Kidney epithelial cell (primary cell): Measurements from ENCODE around the gene WIPF1. TPM values are rescaled to one million over a fixed set of nuclear protein-coding genes. Genes with fewer than 3 reads are reported as not detected.

Experiments
- DNase-seq: peaks from one replicate; pipeline ENCODE4 v3.0.0-alpha.2; 2010; ENCODE audit warnings: low read depth
- H3K27me3 ChIP-seq: 2 replicates; pipeline ENCODE4 v1.6.0; 2011; ENCODE audit warnings: low read length; ENCODE audit not compliant: control insufficient read depth, insufficient read depth
- H3K36me3 ChIP-seq: 2 replicates; pipeline ENCODE4 v1.5.1; 2011; ENCODE audit warnings: low read length; ENCODE audit not compliant: control insufficient read depth, insufficient read depth
- H3K4me3 ChIP-seq: 2 replicates; pipeline ENCODE4 v1.5.1; 2011; ENCODE audit warnings: low read depth, mild to moderate bottlenecking, control low read depth, low read length
- CTCF ChIP-seq: IDR thresholded peaks from 2 replicates; pipeline ENCODE4 v1.5.1; 2011; ENCODE audit warnings: mild to moderate bottlenecking, moderate library complexity, low read length, control low read depth, inconsistent platforms; ENCODE audit not compliant: insufficient read depth, poor library complexity, severe bottlenecking
- total RNA-seq: library from RNA; depleted of rRNA; stranded (reverse); fragments of >200 nt; gene quantifications from 2 replicates; pipeline ENCODE4 v1.2.3, GENCODE V29; 2015

WIPF1 gene
- total RNA-seq, 1 donor from 2014 or later: 9.5 TPM

DNA sequence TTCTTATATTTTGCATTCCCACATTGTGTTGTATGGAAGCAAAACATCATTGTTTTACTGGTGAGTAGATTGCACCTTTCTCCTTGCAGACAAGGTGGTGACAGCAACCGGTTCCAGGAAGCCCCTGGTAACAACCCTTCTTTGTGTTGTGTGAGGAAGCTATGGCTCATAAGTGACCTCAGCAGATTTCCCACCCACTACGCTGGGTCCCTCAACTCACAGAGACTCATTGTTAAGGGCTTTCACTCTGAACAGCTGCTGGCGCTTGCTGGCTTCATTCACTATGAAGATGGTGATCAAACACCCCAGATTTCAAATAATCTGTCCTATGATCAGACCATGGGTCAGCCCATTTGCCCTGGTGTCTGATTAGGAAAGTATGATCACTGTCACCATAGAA lies 53.4 kb downstream of the WIPF1 start:
- DNase-seq: no peak
- TF ChIP-seq CTCF: no peak
- Histone ChIP-seq H3K27me3 (peaks cover 3% of the 10 kb centered on the region), H3K4me3 (no peak overlapping the region), H3K36me3 (no peaks in the 10 kb centered on the region)

- Histone ChIP-seq H3K27me3 (peaks cover 3% of the 10 kb centered on the region), H3K4me3 (no peak overlapping the region), H3K36me3 (no peaks in the 10 kb centered on the region)
- no peak for TF ChIP-seq CTCF
- no peak for DNase-seq
Measured at GRCh38 chr2:174540893-174541292, 56.7 kb downstream of the WIPF1 start.

DNA sequence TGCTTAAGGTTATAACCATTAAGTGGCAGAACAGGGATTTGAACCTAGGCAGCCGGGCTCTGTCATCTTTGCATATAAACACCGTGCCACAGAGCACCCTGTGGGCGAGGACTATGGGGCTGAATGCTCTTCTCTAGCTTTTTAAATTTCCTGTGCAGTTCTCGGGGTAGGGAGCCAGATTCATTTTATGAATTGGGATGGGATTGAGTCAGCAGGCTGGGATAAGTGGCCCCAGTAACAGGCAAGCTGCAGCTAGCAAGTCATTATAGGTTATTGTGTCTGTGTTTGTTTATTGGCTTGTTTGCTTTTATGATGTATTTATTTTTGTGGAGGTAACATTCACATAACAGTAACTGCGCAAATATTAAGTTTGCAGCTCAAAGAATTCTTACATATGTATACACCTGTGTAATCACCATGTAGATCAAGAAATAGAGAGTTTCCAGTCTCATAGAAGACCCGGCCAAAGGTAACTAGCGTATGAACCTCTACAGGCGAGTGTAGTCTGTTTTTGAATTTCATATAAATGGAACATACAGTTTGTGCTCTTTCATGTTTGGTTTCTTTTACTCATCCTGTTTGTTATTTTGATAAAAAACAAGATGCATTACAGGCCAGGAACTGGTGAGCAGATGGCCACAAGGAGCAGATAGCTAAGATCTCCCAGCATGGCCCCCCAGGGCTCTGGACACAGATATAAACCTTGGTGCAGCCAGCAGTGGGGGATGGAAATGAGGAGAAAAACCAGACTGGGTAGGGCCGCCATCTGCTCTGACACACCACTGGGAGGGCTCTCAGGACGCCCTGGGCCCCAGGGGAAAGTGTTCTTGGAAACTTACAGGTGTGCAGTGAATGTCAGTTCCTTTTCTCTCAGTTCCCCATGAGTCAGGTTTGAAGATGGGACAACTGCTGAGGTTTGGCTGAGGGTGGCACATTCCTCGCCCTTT lies 61.6 kb downstream of the WIPF1 start:
- no peak for DNase-seq
- Histone ChIP-seq H3K4me3 (no peak overlapping the region), H3K36me3 (no peaks in the 10 kb centered on the region), H3K27me3 (no peaks in the 10 kb centered on the region)
- no peak for TF ChIP-seq CTCF

DNA sequence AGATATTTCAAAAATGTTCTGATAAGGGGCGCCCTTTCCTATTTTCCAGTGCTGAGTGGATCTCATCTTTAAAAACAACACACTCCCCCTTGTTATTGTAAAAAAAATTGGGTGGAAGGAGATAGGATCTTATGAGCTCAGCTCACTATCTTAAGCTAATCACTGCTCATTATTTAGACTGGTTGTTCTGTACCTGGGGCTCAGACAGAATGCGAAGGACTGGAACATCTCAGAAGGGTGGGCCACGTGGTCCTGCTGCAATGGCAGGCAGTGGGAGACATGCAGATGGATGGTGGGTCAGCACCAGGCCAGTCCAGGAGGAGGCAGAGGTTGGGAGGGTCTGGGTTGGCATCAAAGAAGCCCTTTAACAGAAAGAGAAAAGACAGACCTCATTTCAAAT lies 62.5 kb downstream of the WIPF1 start:
- Histone ChIP-seq H3K27me3 (no peaks in the 10 kb centered on the region), H3K4me3 (no peak overlapping the region), H3K36me3 (no peaks in the 10 kb centered on the region)
- no peak for DNase-seq
- no peak for TF ChIP-seq CTCF

GRCh38 chr2:174529916-174530315 lies 67.7 kb downstream of the WIPF1 start:
- H3K4me3 ChIP-seq: no peak overlapping the region

More at GRCh38 chr2:174529916-174530315, 67.7 kb downstream of the WIPF1 start:
- Histone ChIP-seq H3K27me3 (no peaks in the 10 kb centered on the region), H3K36me3 (no peaks in the 10 kb centered on the region)
- DNase-seq: no peak
- TF ChIP-seq CTCF: no peak
